Kidney glomerular epithelial cell (primary cell): Measurements from ENCODE around the gene MRPL9.
"Not testable (repeated sequence)": the region's sequence is repeated elsewhere in the genome, so short reads cannot be mapped to it uniquely, and the experiment has no call there.

ENCODE experiments used
- DNase-seq: peaks from one replicate; lab custom pipeline; 2025; lab: John Stamatoyannopoulos, UW

MRPL9 gene

GRCh38 chr1:151783796-151784195 is 20.5 kb upstream of the MRPL9 start:
- DNase-seq: no peak

- no peak for DNase-seq
Observed at GRCh38 chr1:151782741-151783140, 19.4 kb upstream of the MRPL9 start.

- not testable (repeated sequence) for DNase-seq
Observed at GRCh38 chr1:151782026-151782425, 18.7 kb upstream of the MRPL9 start.

GRCh38 chr1:151780736-151781135 is 17.4 kb upstream of the MRPL9 start:
- not testable (repeated sequence) for DNase-seq

GRCh38 chr1:151779852-151780251 is 16.6 kb upstream of the MRPL9 start:
- DNase-seq: no peak

- no peak for DNase-seq
Observed at GRCh38 chr1:151777317-151777716, 14.0 kb upstream of the MRPL9 start.

GRCh38 chr1:151776665-151777062 is 13.4 kb upstream of the MRPL9 start:
- DNase-seq: no peak

- no peak for DNase-seq
Observed at GRCh38 chr1:151775894-151776664, 12.8 kb upstream of the MRPL9 start.

GRCh38 chr1:151774256-151774922 is 11.1 kb upstream of the MRPL9 start:
- no peak for DNase-seq

GRCh38 chr1:151773702-151774101 is 10.4 kb upstream of the MRPL9 start:
- no peak for DNase-seq

- DNase-seq: not testable (repeated sequence)
Observed at GRCh38 chr1:151769270-151769669, 6.0 kb upstream of the MRPL9 start.

GRCh38 chr1:151768351-151769066 is 5.2 kb upstream of the MRPL9 start:
- DNase-seq: not testable (repeated sequence)

- DNase-seq: no peak
Observed at GRCh38 chr1:151763990-151764389, 694 bp upstream of the MRPL9 start.

- no peak for DNase-seq
Observed at GRCh38 chr1:151760597-151761385, 2.5 kb downstream of the MRPL9 start.

GRCh38 chr1:151759241-151759640 is 4.1 kb downstream of the MRPL9 start:
- DNase-seq: no peak

- DNase-seq: peak; percentile 7
Observed at GRCh38 chr1:151756291-151756690, 7.0 kb downstream of the MRPL9 start.

GRCh38 chr1:151741516-151741915 is 21.8 kb downstream of the MRPL9 start:
- no peak for DNase-seq

GRCh38 chr1:151739590-151740355 is 23.5 kb downstream of the MRPL9 start:
- no peak for DNase-seq

- DNase-seq: no peak
Observed at GRCh38 chr1:151737479-151737878, 25.8 kb downstream of the MRPL9 start.

GRCh38 chr1:151737026-151737425 is 26.3 kb downstream of the MRPL9 start:
- no peak for DNase-seq

- DNase-seq: not testable (repeated sequence)
Observed at GRCh38 chr1:151733995-151734394, 29.3 kb downstream of the MRPL9 start.
